ENCODE results near the gene REN.
A peak's percentile ranks its signal among the peaks of the same experiment; 100 is the strongest.

The REN gene

GRCh38 chr1:204166219-204166618 lies at the start of gene REN:
REN (minus strand) TSS chr1:204166337; CDS start chr1:204166293, 44 bp downstream.
- no peak for DNase-seq

GRCh38 chr1:204213668-204214662 lies 47.8 kb upstream of the REN start, which contains the start of gene GOLT1A:
GOLT1A (minus strand) TSS chr1:204213988; CDS start chr1:204213906, 82 bp downstream.
- peak; percentile 42 to 56 for DNase-seq

DNA sequence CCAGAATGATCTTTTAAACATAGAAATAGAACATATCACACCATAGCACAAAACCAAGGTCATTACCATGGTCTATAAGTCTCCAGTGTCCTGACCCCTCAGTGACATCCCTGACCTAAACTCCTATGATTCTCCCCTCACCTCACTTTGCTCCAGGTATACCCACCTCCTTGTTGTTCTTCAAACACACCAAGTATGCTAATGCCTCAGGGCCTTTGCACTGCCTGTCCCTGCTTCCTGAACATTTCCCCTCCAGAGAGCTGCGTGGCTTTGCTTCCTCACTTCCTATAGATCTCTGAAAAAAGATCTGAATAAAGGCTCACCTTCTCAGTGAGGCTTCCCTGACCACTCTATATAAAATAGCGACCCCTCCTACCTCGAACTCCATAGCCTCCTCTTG lies 46.6 kb upstream of the REN start:
- DNase-seq, result no peak

DNA sequence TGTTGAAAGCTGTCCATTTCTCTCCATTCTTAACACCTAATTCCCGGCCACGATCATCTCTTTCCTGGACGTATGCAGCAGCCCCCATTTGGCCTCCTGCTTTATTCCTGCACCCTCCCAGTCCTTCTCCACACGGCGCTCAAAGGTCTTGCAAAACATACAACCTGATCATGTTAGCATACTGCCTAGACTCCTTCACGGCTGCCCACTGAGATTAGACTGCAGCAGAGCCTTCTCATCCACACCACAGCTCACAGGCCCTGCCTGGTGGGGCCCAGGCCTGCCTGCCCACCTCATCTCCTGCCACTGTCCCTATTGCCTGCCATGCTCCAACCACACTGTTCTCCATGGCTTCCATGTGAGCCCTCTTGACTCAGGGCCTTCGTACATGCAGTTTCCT lies 44.9 kb upstream of the REN start:
- no peak for DNase-seq

- peak; percentile 80 to 83 for DNase-seq
These were observed 41.0 kb upstream of the REN start for GRCh38 chr1:204207136-204207616.

DNA sequence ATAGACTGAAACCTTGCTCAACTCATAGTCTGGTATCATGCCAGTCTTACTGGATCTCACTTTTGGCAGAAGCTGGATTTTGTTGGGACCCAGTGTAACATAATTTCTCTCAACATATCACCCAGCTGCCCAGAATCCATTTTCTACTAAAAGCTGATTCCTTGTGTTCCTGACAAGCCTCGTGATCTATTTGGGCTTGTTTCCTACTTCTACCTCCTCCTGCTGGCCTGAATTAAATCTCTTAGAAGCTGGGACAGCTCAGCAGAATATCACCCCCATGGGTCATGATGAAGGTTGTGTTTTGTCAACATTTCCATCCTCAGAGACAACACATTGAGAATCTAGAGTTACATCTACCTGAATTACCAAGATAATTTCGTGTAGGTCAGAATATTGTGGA lies 40.0 kb upstream of the REN start:
- DNase-seq, result no peak

DNA sequence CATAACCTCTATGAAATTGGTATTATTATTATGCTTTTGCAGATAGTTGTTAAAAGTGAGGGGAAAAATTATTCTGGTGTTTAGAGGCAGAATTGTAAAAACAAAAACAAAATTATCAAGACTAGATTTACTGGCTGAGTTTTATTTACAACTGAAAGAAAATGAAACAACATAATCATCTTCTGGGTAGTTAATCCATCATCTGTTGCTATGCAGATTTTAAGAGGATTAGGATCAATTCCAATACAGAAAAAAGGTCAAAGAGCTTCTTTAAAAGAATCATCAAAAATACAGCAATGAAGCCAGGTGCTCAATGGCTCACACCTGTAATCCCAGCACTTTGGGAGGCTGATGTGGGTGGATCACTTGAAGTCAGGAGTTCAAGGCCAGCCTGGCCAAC lies 39.3 kb upstream of the REN start:
- DNase-seq, result no peak

- no peak for DNase-seq
These were observed 38.8 kb upstream of the REN start for GRCh38 chr1:204204944-204205343.

GRCh38 chr1:204203206-204203767 lies 37.1 kb upstream of the REN start:
- no peak for DNase-seq

DNA sequence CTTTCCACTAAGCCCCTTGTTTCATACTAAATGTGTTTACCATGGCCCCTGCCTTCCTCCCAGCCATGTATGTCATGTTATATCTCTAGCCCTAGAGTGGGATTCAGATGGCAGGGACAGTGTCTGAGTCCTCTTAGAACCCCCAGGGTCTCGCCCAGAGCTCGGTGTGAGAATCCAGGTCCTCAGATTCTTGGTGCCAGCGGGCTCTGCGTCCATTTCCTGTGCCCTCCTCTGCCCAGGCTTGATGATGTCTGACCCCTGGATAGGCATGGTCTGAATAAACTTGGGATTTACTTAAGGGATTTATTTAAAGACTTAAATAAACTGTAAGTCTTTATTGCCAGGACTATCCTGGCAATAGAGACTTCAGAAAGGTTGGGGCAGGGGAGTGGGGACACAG lies 36.3 kb upstream of the REN start:
- no peak for DNase-seq

- no peak for DNase-seq
These were observed 35.4 kb upstream of the REN start for GRCh38 chr1:204201348-204202040.

DNA sequence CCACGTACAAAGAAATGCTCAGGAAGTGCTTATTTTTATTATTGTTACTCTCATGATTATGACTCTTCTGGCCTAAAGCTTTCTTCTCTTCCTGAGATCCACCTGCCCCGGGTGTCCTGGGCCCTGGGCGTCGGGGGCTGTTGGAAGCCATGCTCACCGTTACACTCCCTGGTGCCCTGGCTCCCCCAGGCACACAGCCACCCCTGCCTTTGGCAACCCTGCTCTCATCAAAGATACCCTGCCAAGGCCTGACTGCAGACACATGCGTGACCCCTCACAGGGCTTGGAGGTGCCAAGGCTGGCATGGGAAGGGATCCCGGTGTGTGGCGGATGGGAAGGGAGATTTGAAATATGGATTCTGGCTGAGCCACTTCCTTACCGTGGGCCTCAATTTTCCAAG lies 33.4 kb upstream of the REN start:
- DNase-seq, result no peak

DNA sequence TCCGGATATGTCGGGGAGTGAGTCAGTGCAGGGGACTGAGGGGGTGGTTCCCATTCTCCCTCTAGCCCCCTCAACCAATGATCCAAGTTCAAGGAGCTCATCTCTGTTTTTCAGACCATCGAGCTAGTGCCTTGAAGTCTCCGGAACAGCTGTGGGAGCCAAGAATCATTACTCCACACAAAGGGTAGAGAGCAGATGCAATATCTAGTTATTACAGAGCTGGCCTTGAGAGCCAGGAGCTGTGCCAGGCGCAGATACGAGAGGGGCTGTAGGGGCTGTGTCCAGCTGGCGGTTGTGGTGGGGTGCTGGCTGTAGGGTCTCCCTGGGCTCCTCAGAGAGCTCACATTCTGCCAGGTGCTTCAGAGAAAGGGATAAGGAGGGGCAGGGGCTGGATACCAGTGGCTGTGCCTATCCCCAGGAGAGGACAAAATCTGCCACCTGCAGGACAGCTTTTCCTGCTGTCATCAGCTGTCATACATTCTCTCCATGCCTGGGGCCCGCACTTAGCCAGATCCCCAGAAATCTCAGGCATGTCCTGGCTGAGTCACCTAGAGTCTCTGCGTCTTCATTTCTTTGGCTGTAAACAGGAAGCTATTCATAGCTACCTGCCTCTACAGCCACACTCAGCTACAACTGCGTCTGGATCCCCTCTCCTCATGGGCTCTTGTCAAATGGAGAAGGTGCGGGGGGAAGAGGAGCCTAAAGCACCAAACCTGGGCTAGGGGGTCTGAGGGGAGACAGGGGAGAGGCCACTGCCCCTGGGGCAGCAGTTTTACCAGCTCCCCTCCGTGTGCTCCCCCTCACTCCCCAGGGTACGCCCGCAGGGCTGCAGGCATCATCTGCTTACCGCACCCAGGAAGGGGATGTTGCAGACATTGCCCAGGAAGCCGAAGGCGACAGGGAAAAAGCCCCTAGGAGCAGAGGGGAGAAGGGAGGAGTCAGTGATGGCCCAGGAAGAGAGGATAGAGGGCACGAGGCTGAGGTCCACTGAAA lies 32.5 kb upstream of the REN start:
- DNase-seq, result no peak

DNA sequence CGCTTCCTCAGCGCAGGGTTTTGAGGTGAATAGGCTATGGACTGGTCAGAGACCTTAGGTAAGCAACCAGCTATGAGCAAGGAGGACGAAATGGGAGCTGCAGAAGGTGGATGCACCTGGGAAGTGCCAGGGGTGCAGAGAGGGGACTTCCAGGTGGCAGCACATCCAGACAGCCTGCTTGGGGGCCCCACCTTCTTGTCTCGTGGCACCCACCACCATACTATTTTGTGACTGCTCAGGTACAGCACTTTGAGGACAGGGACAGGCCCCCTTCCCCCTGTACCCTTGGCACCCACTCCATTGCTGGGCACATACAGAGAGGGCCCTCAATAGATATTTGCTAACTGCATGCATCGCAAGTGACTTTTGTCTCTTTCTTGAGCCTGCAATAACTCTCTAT lies 30.9 kb upstream of the REN start:
- no peak for DNase-seq

- DNase-seq, result no peak
These were observed 30.1 kb upstream of the REN start, which contains the start of gene KISS1 for GRCh38 chr1:204196068-204196795. KISS1 (minus strand) TSS chr1:204196491; CDS start chr1:204192876, 3,615 bp downstream.

GRCh38 chr1:204194771-204195170 lies 28.6 kb upstream of the REN start:
- DNase-seq, result no peak

DNA sequence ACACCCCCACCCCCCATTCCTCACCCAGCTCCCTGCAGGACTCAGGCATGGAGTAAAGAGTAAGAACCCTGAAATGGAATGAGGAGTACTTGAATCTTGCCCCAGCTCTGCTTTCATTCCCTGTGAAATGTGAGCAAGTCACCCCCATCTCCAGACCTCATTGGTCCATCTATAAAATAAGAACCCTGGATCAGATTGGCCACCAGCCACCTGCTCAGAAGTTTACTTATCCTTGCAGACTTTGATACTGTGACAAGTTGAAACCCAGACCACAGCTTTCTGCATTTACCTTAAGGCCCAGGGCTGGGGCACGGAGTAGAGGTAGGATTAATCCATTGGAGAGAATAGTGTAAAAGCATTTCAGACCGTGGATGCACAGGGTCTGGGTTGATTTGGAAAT lies 27.9 kb upstream of the REN start:
- no peak for DNase-seq

GRCh38 chr1:204192589-204193352 lies 26.6 kb upstream of the REN start:
- DNase-seq, result no peak

DNA sequence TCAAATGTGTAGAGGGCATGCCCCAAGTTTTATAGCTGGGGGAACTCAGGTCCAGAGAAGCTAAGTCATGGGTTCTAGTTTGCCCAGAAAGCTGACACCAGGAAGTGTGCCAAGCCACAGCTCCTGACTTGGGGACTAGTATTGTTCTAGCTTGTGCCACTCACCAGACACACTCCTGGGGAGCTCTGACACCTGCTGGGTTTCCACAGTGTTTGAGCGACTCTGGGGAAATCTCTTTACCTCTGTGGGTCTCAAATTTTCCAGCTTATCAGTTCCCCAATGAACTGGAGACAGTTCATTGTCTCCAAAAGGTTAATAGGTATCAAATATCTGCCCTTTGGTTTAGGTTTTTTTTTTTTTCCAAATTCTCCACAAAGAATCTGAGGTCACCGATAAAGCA lies 25.9 kb upstream of the REN start:
- no peak for DNase-seq

DNA sequence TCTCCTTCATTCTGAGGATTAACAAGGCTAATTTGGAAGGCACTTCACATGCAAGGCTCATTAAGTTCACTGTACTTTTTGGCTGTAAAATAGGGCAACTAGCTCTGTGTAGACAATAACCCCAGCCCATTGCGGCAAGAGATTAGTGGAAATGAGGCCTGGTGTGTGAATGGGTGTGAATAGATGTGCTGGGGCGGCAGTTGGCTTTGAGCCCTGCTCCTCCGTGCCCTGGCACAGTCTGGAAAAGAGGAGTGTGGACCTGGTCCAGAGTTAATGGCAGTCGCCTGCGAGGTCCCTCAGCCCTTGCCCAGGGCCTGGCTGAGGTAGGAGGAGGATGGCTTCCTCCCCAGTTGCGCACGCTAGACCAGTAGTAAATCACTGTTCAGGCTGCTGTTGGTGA lies 25.3 kb upstream of the REN start:
- DNase-seq, result no peak
